ENCODE measurements around the gene CFAP97D2. TPM values are rescaled to one million over a fixed set of nuclear protein-coding genes. Genes with fewer than 3 reads are reported as not detected.
"Not testable (repeated sequence)": the region's sequence is repeated elsewhere in the genome, so short reads cannot be mapped to it uniquely, and the experiment has no call there.

Gene CFAP97D2
- total RNA-seq, 4 donors from 2014 or later: not detected

GRCh38 chr13:114155320-114155719 lies 23.7 kb upstream of the CFAP97D2 start:
- intact Hi-C loops (cut with DNase I): no loop called here
- no peaks in the 10 kb centered on the region for H3K4me1 ChIP-seq
- 44% methylated on average over 1 of the region's 3 CpGs; no CpG with 5 or more reads in 1 of the 2 donors for WGBS, 2 donors

GRCh38 chr13:114155926-114156883 lies 22.9 kb upstream of the CFAP97D2 start:
- 56 to 67% methylated on average over 10 to 11 of the region's 19 CpGs for WGBS, 2 donors
- H3K4me3 ChIP-seq (replicated peaks in 1 of 3): no peak overlapping the region
- H3K9me3 ChIP-seq: no peaks in the 10 kb centered on the region

More at GRCh38 chr13:114155320-114155719, 23.7 kb upstream of the CFAP97D2 start:
- Histone ChIP-seq H3K9me3 (no peaks in the 10 kb centered on the region), H3K36me3 (no peaks in the 10 kb centered on the region), H3K4me3 (replicated peaks in 1 of 3) (no peak overlapping the region), H3K27ac (no peak overlapping the region), H3K27me3 (no peaks in the 10 kb centered on the region)
- TF ChIP-seq POLR2A (IDR thresholded peaks at IDR 0.05) (no peak), CTCF (IDR thresholded peaks at IDR 0.05) (no peak)
- DNase-seq: no peak

GRCh38 chr13:114157869-114158495 lies 21.1 kb upstream of the CFAP97D2 start:
- Histone ChIP-seq H3K4me3 (replicated peaks in 1 of 3) (no peak overlapping the region), H3K27ac (no peak overlapping the region), H3K36me3 (no peaks in the 10 kb centered on the region), H3K9me3 (no peaks in the 10 kb centered on the region), H3K27me3 (no peaks in the 10 kb centered on the region), H3K4me1 (peaks cover 0 to 7% of the 10 kb centered on the region in 2 donors)
- WGBS, 2 donors: 78 to 82% methylated on average over 10 to 11 of the region's 11 CpGs
- intact Hi-C loops (cut with DNase I): no loop called here
- DNase-seq: no peak
- TF ChIP-seq POLR2A (IDR thresholded peaks at IDR 0.05) (no peak), CTCF (IDR thresholded peaks at IDR 0.05) (no peak)

More at GRCh38 chr13:114155926-114156883, 22.9 kb upstream of the CFAP97D2 start:
- no peaks in the 10 kb centered on the region for H3K4me1 ChIP-seq
- no peaks in the 10 kb centered on the region for H3K36me3 ChIP-seq
- intact Hi-C loops (cut with DNase I): no loop called here
- DNase-seq: no peak
- TF ChIP-seq POLR2A (IDR thresholded peaks at IDR 0.05): no peak
- no peak for TF ChIP-seq CTCF (IDR thresholded peaks at IDR 0.05)
- no peaks in the 10 kb centered on the region for H3K27me3 ChIP-seq
- H3K27ac ChIP-seq: no peak overlapping the region

- H3K4me3 ChIP-seq (replicated peaks in 1 of 3); H3K36me3 ChIP-seq; H3K4me1 ChIP-seq; H3K27me3 ChIP-seq; H3K27ac ChIP-seq; H3K9me3 ChIP-seq; intact Hi-C loops (cut with DNase I); DNase-seq: not testable (repeated sequence)
- 78 to 90% methylated on average over 13 of the region's 13 CpGs for WGBS, 2 donors
Measured at GRCh38 chr13:114158869-114159666, 20.0 kb upstream of the CFAP97D2 start.

GRCh38 chr13:114161028-114161556 lies 18.0 kb upstream of the CFAP97D2 start:
- DNase-seq: no peak
- no peak overlapping the region for H3K27ac ChIP-seq
- H3K9me3 ChIP-seq: no peaks in the 10 kb centered on the region
- WGBS, 2 donors: 93 to 95% methylated on average over 40 to 47 of the region's 47 CpGs
- H3K4me3 ChIP-seq (replicated peaks in 1 of 3): no peak overlapping the region
- H3K4me1 ChIP-seq: peaks cover 0 to 7% of the 10 kb centered on the region in 2 donors
- H3K27me3 ChIP-seq: no peaks in the 10 kb centered on the region
- intact Hi-C loops (cut with DNase I): no loop called here
- TF ChIP-seq POLR2A (IDR thresholded peaks at IDR 0.05) (no peak), CTCF (IDR thresholded peaks at IDR 0.05) (no peak)
- no peaks in the 10 kb centered on the region for H3K36me3 ChIP-seq

Measured in thyroid gland (tissue), 4 donors.